ENCODE measurements around the gene COL19A1.
"Not testable (repeated sequence)": the region's sequence is repeated elsewhere in the genome, so short reads cannot be mapped to it uniquely, and the experiment has no call there.

Gene COL19A1

DNA sequence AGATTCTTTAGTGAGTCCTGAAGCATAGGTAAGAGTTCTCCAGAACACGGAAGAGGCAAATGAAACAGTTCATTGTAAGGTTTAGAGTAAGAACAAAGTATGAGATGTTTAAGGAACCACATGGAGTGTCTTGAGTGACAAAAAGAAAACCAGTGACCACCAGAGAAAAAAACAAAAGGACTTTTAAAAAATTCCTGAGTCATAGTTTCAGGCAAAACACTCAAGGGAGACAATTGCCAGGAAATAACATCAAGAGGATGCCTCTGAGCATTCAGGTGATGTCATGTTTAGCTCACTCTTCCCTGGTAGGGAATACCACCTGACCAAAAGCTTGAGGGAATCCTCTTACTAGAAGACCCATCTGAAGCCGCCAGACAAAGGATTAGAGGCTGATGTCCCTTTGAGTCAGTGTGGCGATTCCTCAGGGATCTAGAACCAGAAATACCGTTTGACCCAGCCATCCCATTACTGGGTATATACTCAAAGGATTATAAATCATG is 110.3 kb downstream of the COL19A1 start:
- no peak for DNase-seq

DNA sequence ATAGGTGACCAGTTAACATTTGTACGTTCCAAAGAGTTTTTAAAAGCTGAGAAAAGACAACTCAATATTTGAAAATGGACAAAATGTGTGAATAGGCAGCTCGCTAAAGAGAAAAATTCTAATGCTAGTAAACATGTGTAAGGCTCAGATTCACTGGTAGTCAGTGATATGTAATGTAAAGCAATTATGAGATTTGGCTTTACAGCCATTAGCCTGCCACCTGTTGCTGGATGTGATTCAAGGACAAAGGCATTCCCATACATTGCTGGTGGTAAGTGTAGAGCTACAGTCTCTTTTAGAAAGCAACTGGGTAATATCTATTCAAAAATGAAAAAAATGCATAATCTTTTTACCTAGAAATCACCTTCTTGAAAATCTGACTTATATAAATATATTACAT is 114.3 kb downstream of the COL19A1 start:
- no peak for DNase-seq

DNA sequence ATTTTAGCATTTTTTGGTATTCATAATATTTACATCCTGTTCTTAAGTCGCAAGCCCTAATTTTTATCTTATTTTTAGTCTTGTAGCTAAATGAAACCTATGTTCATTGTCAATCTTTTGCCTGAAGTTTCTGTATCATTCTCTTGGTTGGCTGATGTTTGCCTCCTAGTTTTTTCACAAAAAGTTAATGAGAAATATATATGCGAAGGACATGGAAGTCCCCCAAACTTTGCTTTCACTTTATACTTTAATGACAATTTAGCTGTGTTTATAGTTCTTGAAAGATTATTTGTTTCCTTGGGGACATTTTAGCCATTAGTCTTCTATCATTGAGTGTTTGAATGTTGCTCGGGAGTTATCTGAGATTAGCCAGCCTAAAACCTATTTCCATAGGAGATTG is 118.2 kb downstream of the COL19A1 start:
- no peak for DNase-seq

DNA sequence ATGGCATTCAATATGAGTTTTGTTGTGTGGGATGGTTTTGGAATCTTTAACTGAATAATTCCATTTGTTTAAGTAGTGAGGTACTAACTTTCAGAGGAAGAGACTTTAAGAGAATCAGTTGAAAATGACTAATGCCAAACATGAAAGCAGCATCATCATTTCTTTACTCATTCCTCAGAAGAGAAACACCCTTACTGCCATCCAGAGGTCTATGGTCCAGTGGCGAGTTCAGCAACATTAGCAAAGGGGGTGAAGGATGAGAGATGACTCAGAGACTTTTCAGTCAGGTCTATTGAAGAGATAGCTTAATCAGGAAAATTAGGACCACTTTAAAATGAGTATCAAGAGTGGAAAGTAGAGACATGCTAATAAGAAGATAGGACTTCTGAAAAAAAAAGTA is 118.8 kb downstream of the COL19A1 start:
- no peak for DNase-seq

DNA sequence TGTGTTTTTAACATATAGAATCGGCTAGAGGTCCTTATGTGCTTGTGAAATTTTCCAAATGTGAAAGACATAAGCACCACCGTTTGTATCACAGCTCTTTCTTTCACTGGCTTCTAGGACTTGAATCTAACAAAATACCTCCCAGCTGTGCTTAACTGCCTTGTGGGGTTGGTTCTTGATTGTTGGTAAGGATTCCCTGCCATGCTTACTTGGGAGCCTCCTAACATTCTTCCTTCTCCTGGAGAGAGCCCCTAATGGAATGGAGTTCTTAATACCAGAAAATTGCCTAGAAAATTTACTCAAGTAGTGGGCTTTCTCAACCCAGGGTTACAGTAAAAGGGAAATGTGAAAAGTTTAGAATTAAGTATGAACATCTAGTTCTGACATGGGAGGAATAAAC is 121.2 kb downstream of the COL19A1 start:
- no peak for DNase-seq

DNA sequence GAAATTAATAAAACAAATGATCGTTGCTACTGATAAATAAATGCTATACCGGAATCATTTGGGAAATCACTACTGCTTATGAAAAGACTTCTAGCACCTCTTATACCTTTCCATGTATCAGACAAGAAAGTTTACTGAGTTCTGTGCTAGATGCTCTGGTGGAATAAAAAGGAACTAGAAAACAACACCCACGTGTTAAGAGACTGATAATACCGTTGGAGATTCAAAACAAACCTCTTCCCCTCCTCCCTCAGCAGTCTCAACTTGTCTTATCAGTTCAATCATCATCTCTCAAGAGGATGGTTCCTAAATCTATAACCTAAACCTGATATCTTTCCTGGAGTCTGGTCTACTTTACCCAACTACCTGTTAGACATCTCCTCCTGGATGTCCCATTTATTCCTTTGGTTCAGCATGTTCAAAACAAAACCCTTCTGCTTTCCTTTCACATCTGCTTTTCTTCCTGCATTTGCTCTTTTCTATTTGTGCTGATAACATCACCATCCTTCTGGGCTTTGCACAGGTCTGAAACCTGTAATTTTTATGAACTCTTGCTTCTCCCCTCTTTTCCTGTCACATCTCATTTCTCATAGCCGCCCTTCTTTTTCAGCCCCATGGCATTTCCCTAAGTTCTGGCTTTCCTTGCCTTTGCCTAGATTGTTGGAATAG is 122.2 kb downstream of the COL19A1 start:
- no peak for DNase-seq

DNA sequence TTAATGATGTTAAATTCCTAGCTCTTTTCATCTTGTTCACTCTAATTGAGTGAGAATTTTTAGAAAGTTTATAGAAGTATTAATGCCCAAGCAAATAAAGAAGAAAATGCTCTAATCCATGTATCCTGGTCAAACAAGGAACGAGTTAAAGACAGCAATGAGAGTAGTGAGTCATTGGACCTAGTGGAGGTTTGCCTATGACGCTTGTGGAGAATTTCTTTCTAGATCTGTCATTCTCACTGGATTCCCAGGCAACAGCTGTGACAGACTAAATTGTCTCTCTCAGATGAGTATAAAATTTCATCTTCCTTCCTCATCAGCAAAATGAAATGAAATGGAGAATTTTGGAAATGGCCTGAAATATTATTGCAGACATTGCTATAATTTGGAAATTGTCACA is 127.9 kb downstream of the COL19A1 start:
- no peak for DNase-seq

DNA sequence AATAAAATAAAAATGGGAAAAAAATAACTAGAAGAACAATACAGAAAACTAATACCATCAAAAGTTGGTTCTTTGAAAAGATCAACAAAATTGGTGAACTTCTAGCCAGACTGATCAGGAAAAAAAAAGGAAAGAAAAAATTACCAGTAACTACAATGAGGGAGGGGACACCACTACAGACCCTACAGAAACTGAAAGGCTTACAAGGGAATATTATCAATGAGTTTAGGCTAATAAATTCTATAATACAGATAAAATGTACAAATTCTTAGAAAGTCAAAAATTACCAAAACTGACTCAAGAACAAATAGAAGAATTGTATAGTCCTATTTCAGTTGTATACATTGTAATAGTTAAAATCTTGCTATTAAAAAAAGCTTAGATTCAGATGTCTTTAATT is 141.8 kb downstream of the COL19A1 start:
- no peak for DNase-seq

DNA sequence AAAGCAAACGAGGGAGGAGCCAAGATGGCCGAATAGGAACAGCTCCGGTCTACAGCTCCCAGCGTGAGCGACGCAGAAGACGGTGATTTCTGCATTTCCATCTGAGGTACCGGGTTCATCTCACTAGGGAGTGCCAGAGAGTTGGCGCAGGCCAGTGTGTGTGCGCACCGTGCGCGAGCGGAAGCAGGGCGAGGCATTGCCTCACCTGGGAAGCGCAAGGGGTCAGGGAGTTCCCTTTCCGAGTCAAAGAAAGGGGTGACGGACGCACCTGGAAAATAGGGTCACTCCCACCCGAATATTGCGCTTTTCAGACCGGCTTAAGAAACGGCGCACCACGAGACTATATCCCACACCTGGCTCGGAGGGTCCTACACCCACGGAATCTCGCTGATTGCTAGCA is 144.0 kb downstream of the COL19A1 start:
- not testable (repeated sequence) for DNase-seq

DNA sequence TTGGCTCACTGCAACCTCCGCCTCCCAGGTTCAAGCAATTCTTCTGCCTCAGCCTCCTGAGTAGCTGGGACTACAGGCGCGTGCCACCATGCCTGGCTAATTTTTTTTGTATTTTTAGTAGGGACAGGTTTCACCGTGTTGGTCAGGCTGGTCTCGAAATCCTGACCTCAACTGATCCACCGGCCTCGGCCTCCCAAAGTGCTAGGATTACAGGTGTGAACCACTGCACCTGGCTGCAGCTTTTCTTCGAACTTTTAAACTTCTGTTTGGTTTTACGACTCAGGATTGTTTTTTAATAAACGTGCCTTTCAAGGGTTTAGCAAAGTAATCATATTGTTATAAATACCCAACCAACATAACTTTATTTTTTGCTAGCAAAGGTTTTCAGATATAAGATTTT is 156.8 kb downstream of the COL19A1 start:
- DNase-seq = not testable (repeated sequence)

DNA sequence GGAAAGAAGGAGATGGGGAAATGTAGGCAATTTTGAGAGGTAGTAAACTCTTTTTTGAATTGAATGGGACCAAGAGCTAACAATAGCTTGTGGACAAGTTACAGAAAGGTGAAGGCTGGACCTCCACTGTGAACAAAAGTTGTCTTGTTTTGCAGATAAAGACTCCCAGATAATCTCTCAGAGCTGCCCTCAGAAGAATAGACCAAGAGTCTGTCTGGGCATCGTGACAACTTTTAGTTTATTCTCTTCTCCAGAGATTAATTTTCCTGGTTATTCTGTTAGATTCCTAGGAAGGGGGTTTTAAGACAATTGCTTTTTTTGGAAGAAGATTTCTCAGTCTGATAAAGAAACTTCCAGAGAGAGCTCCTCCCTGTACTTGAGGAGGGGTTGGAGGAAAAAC is 161.9 kb downstream of the COL19A1 start:
- DNase-seq = no peak

DNA sequence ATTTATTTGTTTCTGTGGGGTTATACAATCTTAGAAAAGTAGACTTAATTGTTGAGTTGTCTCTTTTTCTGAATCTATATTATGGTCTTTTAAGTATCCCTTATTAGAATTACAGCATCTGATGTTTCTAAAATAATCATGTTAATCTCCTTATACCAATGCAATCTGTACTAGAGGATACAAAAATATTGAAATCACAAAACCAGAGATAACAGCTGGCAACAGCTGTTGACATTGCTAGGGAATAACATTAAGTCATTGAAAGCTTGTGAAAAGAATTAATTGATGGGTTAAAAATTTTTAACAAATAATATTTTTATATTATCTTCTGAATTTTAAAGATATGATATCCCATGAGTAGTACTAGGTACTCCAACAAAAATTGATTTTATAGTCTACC is 162.6 kb downstream of the COL19A1 start:
- DNase-seq = no peak

DNA sequence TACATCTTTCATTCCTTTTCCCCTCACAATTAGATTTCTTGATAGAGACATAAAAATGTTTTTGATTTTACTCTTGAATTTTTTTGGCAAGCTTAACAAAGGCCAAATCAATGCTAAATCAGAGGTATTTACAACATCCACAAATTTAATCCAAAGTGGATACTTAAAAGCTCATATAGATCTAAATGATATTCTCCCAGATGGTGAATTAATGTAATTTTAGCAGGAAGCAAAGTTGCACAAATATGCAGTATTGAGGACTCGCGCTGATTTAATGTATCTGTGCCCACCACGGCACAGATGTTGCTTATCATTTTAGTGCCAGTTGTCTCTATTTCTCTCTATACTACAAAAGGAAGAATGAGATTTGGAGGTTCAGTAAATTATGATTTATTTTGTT is 167.4 kb downstream of the COL19A1 start:
- DNase-seq = no peak

DNA sequence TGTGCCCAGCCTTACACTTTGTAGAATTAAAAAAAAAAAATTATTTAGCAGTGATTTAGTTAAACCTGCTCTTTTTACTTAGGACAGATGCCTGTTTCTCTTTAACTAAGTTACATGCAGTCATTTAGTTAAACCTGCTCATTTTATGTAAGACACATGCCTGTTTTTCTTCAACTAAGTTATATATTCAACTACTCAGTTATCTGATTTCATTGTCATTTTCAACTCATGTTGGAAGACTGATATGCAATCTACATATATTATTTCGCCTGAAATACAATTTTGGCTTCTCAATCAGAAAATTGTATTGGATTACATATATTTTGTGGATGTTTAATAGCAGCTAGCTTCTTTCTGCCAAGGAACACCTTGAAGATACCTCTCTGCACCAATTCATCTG is 171.1 kb downstream of the COL19A1 start:
- no peak for DNase-seq

DNA sequence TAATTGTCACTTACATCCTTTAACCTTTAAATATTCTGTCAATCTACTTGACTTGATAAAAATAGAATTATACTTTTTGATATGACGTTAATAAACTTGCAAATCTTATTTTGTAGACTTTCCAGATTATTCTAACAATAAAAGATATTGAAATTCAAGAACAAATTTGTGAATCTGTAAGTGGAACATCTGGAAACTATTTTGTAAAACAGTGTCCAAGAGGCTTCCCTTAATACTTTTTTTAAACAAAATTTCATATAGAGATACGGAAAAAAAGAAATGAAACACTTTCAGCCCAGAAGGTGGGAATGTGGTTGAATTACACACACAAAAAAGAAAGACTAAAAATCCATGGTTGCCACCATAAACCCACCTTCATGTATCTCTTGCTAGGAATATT is 174.4 kb downstream of the COL19A1 start:
- no peak for DNase-seq

DNA sequence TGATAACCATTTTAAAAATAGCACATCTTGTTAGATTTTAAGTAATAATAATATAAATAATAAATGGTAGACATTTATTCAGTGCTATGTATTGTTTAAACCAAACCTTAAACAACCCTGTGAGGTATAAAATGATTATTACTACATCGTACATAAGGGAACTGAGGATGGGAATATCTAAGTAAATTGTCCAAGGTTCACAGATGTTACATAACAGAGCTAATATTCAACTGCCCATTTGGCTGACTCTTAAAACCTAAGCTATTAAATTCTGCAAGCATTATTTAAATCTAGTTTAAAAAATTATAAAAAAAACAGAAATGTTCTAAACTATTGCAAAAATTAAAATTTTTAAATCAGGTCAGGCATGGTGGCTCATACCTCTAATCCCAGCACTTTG is 175.1 kb downstream of the COL19A1 start:
- no peak for DNase-seq

DNA sequence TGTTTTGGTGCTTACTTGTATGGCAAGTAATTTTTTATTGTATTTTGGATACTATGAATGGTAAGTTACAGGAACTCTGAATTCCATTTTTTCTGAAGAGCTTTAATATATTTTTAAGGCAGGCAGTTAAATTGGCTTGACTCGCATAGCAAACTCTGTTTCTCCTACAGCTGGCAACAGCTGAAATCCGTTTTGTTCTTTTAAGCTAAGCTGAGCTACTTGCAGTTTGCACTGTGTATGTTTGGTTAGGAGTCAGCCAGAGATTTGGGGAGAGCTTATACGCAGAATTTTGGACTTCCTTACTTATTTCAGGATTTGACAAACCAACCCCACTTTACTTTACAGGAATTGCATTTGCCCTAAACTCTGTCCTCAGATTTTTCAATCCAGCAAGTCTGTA is 179.1 kb downstream of the COL19A1 start:
- DNase-seq = no peak

DNA sequence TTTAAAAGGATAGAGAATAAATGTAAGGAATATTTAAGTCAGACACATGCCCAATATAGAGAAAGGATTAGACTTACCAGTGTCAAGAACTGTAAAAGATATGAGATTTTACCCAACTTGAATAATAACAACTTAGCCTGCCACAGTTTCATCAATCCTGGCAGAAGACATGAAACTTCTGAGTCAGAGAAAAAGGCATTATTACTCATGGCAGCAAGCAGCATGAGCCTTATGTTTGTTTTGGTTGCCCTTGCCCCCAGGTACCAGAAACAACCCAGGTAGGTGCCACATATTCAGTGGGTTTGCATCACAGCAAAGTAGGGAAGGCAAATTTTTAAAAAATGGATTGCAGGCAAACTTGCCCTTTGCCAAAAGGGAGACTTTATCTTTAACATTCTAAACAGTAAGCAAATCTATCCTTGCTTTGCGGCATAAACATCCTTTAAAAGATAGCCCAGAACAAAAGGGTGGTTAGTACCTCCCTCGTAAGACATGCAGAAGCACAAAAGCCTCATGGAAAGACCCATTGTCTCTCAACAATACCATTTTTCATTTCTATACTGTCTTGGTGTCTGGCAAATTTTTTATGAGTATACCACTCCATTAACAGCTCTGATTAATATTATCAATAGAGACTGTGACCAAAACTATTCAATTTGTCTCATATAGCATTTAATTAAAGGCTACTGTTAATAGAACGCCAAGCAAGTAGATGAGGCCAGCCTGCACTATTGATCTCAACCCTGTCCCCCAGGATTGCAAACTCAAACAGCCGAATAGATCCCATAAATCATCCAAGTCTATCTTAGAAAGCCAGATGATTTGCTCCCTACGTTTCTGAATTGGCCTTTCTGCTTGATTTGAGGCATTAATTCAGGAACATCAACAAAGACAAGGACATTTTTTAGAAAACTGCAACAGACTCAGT is 185.1 kb downstream of the COL19A1 start:
- DNase-seq = no peak

DNA sequence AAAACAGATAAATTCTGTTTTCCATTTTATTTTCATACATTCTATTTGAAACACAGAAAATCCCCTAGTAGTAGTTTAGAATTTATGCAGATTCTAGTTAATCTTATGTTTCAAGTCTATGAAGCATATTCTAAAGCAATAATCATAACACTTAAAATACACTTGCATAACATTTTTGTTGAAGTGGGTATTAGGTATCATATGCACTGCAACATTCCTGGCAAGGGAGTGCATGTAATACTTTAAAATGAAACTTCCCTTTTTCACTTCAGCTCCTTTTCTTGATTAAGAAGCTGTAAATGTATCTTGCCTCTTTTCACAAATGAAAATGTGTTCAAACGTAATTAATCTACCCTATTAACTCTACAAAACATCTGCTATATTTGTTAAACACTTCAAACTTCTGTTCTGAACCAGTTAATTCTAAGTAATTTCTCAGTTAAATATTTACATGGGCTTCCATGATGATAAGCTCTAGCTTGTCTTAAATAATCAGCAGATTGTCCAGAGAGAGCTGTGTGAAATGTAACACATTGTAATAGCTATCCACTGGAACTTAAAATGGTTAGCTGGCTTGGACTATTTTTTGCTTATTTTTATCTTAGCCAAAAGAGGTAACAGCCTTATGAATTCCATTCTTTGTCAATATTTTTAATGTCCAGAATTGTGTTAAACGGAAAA is 192.8 kb downstream of the COL19A1 start:
- no peak for DNase-seq

DNA sequence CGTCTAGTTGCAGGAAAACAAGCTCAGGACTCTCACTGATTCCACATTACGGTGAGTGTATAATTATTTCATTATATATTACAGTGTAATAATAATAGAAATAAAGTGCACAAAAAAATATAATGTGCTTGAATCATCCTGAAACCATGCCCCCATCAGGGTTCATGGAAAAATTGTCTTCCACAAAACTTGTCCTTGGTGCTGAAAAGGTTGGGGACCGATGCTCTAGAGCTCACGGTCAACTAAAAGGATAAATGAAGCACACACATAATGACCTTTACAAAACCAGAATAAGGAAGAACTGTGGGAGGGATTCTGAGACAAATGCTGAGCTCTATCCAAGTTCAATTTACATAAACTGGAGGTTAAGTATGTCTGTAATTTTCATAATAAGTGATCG is 194.3 kb downstream of the COL19A1 start:
- no peak for DNase-seq

DNA sequence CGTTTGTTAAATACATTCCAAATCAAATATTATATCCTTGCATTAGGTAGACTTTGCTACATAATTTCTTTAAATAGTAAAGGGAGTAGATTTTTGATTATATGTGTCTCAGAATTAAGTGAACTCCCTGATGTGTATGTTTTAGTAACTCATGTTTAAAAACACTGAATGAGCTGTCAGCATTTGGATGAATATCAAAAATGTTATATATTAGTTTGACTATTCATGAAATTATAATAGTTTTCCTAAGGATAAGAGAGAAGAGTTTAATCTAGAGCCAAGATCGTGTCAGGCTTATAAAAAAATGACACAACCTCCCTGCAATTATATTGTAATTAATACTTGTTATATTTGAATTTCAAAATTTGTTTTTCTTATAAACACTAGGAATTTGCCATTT is 195.2 kb downstream of the COL19A1 start:
- no peak for DNase-seq

DNA sequence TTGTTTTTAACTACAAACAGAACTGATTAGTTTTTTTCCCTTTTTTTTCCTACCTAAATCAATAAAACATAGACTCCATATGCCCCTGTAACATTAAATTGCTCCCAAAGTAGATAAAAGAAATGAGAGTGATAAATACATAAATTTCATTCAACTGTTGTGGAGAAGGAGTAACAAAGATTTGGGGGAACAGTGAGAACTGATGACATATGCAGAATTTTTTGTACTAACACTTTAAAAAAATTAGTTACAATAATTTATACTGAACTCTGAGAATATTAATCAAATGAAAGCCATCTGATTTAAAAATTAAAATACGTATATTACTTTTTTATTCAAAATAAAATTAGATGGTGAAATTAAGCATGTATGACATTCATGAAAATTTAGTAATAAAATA is 195.7 kb downstream of the COL19A1 start:
- DNase-seq = no peak

DNA sequence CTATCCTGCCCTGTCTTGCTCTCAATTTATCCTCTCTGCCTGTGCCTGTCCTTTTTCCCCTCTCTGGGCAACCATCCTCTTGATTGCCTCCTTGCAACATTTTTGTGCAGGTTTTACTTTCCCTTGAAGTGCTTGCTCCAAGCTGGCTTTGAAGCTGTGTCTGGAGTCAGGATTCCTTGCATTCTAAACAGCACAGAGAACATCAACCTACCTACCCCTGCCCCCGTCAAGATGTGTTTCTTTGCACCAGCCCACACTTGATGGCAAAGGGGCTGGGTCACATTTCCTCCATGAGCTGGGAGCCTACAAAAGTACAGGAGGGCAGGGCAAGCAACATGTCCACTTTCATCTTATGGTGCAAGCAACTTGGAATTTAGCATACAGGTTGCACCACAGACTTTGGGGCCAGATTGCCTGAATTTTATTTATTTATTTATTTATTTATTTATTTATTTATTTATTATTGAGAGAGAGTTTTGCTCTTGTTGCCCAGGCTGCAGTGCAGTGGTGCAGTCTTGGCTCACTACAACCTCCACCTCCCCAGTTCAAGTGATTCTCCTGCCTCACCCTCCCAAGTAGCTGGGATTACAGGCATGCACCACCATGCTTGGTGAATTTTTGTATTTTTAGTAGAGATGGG is 206.3 kb downstream of the COL19A1 start:
- no peak for DNase-seq
